ENCODE measurements around the gene CLBA1.
"Not testable (repeated sequence)": the region's sequence is repeated elsewhere in the genome, so short reads cannot be mapped to it uniquely, and the experiment has no call there.

Gene CLBA1

DNA sequence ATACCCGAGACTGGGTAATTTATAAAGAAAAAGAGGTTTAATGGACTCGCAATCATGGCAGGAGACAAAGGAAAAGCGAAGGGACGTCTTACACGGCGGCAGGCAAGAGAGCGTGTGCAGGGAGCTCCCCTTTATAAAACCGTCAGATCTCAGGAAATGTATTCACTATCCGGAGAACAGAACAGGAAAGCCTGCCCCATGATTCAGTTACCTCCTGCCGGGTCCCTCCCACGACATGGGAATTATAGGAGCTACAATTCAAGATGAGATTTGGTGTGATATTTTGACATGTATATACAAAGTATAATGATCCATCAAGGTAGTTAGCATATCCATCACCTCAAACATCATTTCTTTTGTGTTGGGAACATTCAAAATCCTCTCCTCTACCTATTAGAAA, 37.6 kb downstream of the CLBA1 start:
- no peak for DNase-seq (ENCODE audit: low read depth)

DNA sequence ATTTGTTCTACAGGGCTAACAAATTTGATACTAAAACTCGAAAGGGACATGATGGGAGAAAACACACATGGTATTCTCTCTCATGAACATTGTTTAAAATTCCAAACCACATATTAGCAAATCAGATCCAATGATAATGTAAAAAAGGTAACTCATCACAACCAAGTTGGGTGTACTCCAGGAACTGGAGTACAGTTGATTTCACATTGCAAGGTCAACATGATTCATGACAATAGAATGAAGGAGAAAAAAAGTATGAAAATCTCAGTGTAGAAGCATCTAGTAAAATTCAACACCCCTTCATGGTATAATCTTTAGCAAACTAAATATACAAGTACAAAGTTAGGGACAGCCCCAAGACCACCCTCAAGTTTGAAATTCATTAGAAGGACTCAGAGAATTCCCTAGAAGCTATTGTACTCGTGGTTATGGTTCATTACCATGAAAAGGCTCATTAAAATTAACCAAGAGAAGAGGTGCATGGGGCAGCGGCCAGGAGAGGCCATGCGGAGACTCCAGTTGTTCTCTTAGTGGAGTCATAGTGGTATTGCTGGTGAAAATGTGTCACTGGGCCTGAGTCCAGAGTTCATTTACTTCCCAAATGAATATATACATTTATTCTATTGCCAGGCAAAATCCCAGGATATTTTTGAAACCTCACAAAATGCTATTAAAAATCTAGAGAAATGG, 38.3 kb downstream of the CLBA1 start:
- no peak for DNase-seq (ENCODE audit: low read depth)

DNA sequence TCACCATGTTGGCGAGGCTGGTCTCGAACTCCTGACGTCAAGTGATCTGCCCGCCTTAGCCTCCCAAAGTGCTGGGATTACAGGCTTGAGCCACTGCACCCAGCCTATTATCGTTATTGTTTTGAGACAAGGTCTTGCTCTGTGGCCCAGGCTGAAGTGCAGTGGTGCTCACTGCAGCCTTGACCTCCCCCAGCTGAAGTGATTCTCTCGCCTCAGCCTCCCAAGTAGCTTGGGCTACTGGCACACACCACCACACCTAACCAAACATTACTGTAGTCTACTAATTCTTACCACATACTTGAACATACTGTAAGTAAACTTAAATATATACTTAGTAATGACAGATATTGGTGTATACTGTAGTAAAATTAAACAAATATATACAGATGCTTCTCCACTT, 39.8 kb downstream of the CLBA1 start:
- no peak for DNase-seq (ENCODE audit: low read depth)

DNA sequence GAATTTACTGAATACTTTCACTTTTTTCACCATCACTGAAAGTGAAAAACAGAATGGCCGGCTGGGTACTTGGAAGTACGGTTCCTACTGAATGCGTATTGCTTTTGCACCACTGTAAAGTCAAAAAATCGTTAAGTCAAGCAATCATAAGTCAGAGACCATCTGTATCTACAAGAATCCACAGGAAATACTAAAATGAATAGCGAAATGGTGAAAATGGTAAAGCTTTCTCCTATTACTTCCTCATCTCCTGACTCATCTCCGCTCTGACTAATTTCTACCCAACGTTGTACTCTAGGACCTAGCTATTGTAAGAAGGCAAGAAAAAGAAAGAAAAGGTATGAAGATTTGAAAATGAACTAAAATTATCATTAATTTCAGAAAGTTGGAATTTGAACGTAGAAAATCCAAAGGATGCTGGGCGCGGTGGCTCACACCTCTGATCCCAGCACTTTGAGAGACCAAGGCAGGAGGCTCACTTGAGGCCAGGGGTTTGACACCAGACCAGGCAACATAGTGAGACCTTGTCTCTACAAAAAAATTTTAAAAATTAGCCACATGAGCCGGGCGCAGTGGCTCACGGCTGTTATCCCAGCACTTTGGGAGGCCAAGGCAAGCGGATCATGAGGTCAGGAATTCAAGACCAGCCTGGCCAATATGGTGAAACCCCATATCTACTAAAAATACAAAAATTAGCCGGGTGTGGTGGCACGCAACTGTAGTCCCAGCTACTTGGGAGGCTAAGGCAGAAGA, 40.6 kb downstream of the CLBA1 start:
- DNase-seq (ENCODE audit: low read depth), result no peak

DNA sequence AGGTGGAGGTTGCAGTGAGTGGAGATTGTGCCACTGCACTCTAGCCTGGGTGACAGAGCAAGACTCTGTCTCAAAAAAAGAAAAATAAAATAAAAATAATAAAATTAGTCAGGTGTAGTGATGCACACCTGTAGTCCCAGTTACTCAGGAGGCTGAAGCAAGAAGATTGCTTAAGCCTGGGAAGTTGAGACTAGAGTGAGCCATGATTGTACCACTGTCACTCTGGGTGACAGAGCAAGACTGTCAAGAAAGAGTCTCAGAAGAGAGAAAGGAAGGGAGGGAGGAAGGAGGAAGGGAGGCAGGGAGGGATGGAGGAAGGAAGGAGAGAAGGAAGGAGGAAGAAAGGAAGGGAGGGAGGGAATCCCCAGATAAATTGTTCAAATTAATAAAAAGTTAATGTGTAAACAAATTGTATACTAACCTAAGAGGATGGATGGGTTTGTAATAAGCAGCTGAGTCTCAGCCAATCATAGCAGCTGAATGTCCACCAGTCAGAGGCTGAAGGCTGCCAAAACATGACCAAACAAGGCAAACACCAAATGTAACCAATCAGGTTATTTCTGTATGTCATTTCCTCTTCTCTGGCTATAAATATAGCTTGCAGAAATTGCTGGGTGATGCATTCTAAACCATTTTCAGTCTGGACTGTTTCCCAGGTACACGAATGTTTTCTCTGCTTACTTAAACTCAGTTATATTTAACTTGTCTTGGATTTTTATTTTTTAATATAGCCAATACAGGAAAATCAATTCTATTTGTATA, 41.4 kb downstream of the CLBA1 start:
- no peak for DNase-seq (ENCODE audit: low read depth)

- not testable (repeated sequence) for DNase-seq (ENCODE audit: low read depth)
Measured at GRCh38 chr14:105027718-105028117, 42.1 kb downstream of the CLBA1 start.

- no peak for DNase-seq (ENCODE audit: low read depth)
Measured at GRCh38 chr14:105028251-105028927, 42.8 kb downstream of the CLBA1 start.

DNA sequence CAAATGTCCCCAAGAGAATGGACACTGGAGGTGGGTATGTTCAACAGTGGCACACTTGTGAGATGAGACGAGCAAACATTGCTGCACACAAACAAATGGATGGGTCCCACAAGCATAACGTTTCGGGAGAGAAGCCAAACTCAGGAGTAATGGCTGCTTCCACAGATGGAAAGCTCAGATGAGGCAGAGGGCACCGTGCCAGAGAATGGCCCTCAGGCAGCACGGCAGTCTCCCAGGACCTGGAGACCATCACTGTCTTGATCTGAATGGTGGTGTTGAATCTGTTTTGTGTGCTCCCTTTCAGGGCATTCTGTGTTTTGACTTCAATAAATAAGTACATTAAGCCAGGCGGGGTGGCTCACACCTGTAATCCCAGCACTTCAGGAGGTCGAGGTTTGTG, 43.8 kb downstream of the CLBA1 start:
- DNase-seq (ENCODE audit: low read depth), result no peak

GRCh38 chr14:105030194-105030593, 44.6 kb downstream of the CLBA1 start:
- DNase-seq (ENCODE audit: low read depth), result no peak

GRCh38 chr14:105030836-105031396, 45.3 kb downstream of the CLBA1 start:
- DNase-seq (ENCODE audit: low read depth), result no peak

GRCh38 chr14:105032451-105032901, 46.9 kb downstream of the CLBA1 start:
- DNase-seq (ENCODE audit: low read depth), result not testable (repeated sequence)

DNA sequence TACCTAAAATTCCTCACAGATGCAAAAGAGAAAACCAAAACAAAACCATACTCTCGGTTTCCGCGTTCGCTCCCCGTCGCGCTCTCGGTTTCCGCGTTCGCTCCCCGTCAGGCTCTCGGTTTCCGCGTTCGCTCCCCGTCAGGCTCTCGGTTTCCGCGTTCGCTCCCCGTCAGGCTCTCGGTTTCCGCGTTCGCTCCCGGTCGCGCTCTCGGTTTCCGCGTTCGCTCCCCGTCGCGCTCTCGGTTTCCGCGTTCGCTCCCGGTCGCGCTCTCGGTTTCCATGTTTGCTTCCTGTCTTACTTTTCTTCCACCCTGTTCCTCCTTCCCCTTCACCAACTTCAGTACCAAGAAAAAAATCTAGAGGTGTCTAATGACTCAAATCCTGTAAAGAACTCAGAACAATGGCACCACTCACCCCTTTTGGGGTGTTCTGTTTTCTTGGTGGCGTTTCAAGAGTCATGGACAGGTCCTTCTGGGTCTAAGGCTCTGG, 47.9 kb downstream of the CLBA1 start:
- DNase-seq (ENCODE audit: low read depth), result not testable (repeated sequence)

- DNase-seq (ENCODE audit: low read depth), result no peak
Measured at GRCh38 chr14:105034315-105035039, 48.9 kb downstream of the CLBA1 start.

DNA sequence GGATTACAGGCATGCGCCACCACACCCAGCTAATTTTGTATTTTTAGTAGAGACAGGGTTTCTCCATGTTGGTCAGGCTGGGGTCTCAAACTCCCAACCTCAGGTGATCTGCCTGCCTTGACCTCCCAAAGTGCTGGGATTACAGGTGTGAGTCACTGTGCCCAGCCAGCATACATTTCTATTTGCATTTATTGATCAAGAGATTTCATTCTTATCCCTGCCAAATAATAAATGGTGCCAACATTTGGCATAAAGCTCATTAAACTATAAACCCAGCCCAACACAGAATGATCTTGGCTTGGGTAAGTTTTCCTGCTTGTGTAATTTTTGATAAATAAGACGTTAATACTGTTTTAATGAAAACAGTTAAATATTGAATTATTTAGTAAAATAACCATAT, 50.0 kb downstream of the CLBA1 start:
- not testable (repeated sequence) for DNase-seq (ENCODE audit: low read depth)

GRCh38 chr14:105039458-105040205, 54.0 kb downstream of the CLBA1 start:
- DNase-seq (ENCODE audit: low read depth), result no peak

- no peak for DNase-seq (ENCODE audit: low read depth)
Measured at GRCh38 chr14:105041841-105042765, 56.5 kb downstream of the CLBA1 start.

- DNase-seq (ENCODE audit: low read depth), result no peak
Measured at GRCh38 chr14:105042813-105043212, 57.2 kb downstream of the CLBA1 start.

DNA sequence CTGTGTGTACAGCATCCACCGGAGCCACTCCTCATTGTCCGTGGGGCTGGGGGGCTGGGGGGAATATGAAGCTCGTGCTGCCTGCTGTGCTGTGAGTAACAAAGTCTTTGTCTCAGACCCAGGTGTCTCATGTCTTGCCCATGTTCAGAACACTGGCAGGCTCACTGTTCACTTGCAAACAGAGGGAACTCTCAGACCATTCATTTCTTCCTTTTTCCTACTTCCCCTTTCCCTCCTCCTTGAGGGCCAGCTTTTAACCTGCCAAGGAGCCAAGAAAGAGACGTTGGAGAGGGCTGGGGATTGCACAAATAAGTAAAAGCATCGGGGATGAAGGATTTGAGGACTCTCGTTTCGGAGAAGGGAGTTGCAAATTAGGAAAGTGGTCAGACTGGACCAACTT, 58.1 kb downstream of the CLBA1 start:
- no peak for DNase-seq (ENCODE audit: low read depth)
